HepG2 (cell line): Measurements from ENCODE around the gene LRBA. TPM values are rescaled to one million over a fixed set of nuclear protein-coding genes. Genes with fewer than 3 reads are reported as not detected.
A peak's percentile ranks its signal among the peaks of the same experiment; 100 is the strongest.

Experiments
- HMGXB4 ChIP-seq, 2 experiments: sonication (generic) in 1 of 2; formaldehyde crosslinking in 1 of 2; IDR thresholded peaks; 2 replicates each; pipeline versions ENCODE4 v1.4.0 to v1.6.1; 2018 to 2020; ENCODE audit warnings: missing genetic modification reagents in 2 of 2, borderline replicate concordance in 1 of 2, low read depth in 1 of 2, mild to moderate bottlenecking in 1 of 2, missing biosample characterization in 1 of 2
- HOMEZ ChIP-seq: IDR thresholded peaks from 2 replicates; pipeline ENCODE4 v1.6.1; 2016; ENCODE audit warnings: low read depth
- MATR3 ChIP-seq: sonication (generic); formaldehyde crosslinking; IDR thresholded peaks from 2 replicates; pipeline ENCODE4 v1.4.0; 2020; ENCODE audit warnings: missing genetic modification reagents
- NFYB ChIP-seq: sonication (generic); formaldehyde crosslinking; IDR thresholded peaks from 2 replicates; pipeline ENCODE4 v1.4.0; 2020; ENCODE audit warnings: missing genetic modification reagents
- RBM22 ChIP-seq: fragments of 200-400 bp; formaldehyde crosslinking; optimal IDR thresholded peaks from 2 replicates; pipeline ENCODE3; 2017; ENCODE audit warnings: mild to moderate bottlenecking, low read length, moderate library complexity
- REXO4 ChIP-seq: sonication (generic); formaldehyde crosslinking; IDR thresholded peaks from 2 replicates; pipeline ENCODE4 v1.8.0; 2022; ENCODE audit warnings: missing genetic modification reagents, mild to moderate bottlenecking, borderline replicate concordance
- RXRB ChIP-seq: IDR thresholded peaks from 2 replicates; pipeline ENCODE4 v1.6.1; 2016; ENCODE audit warnings: borderline replicate concordance, missing genetic modification reagents, missing compliant biosample characterization
- SAFB2 ChIP-seq: sonication (generic); formaldehyde crosslinking; IDR thresholded peaks from 2 replicates; pipeline ENCODE4 v1.5.1; 2020; ENCODE audit warnings: missing genetic modification reagents, low read depth, mild to moderate bottlenecking, borderline replicate concordance
- SKIL ChIP-seq: sonication (generic); formaldehyde crosslinking; IDR thresholded peaks from 2 replicates; pipeline ENCODE4 v1.8.0; 2022; ENCODE audit warnings: missing genetic modification reagents, mild to moderate bottlenecking, moderate library complexity, borderline replicate concordance
- SNAPC2 ChIP-seq: sonication (generic); formaldehyde crosslinking; IDR thresholded peaks from 2 replicates; pipeline ENCODE4 v1.8.1; 2022; ENCODE audit warnings: mild to moderate bottlenecking, missing genetic modification reagents
- SNAPC5 ChIP-seq: sonication (generic); formaldehyde crosslinking; IDR thresholded peaks from 2 replicates; pipeline ENCODE4 v1.8.1; 2023; ENCODE audit warnings: mild to moderate bottlenecking, missing genetic modification reagents, borderline replicate concordance
- TARDBP ChIP-seq: sonication (generic); formaldehyde crosslinking; IDR thresholded peaks from 2 replicates; pipeline ENCODE4 v1.8.0; 2022; ENCODE audit warnings: mild to moderate bottlenecking, missing genetic modification reagents
- ZBTB39 ChIP-seq: sonication (generic); formaldehyde crosslinking; IDR thresholded peaks from 2 replicates; pipeline ENCODE4 v1.5.0; 2020; ENCODE audit warnings: missing genetic modification reagents
- ZNF34 ChIP-seq: sonication (generic); formaldehyde crosslinking; IDR thresholded peaks from 2 replicates; pipeline ENCODE4 v1.4.0; 2020; ENCODE audit warnings: mild to moderate bottlenecking, missing genetic modification reagents, borderline replicate concordance
- ZNF652 ChIP-seq: IDR thresholded peaks from 2 replicates; pipeline ENCODE4 v1.6.1; 2016; ENCODE audit warnings: low read depth, borderline replicate concordance
- ZNF770 ChIP-seq: sonication (generic); formaldehyde crosslinking; IDR thresholded peaks from 2 replicates; pipeline ENCODE4 v1.5.0; 2020; ENCODE audit warnings: mild to moderate bottlenecking, missing genetic modification reagents
- polyA plus RNA-seq, 8 experiments: library from polyadenylated mRNA; depleted of rRNA in 3 of 8; stranded (reverse) in 7 of 8; unstranded in 1 of 8; fragments of >200 nt; fragmentation: Illumina TruSeq in 4 of 8; extraction: Trizol in 4 of 8; gene quantifications; 2 replicates each; pipeline versions ENCODE4 v1.2.1 to v1.2.3, GENCODE V29; 2011 to 2016; ENCODE audit warnings: low read depth in 4 of 8, missing spikeins in 1 of 8, mixed read lengths in 1 of 8; ENCODE audit not compliant: insufficient read depth in 1 of 8
- total RNA-seq, 5 experiments: library from RNA; depleted of rRNA; stranded (reverse); fragments of >200 nt; fragmentation: Illumina TruSeq; extraction: Trizol; gene quantifications; 2 replicates each; pipeline ENCODE4 v1.2.3, GENCODE V29; 2016; ENCODE audit warnings: low read depth in 1 of 5

Gene LRBA
- total and polyA plus RNA-seq, 2 of the 13 experiments (the other 11 are each of a cell fraction or from before 2014, with no cell fraction given): 21.0 to 37.2 TPM

GRCh38 chr4:151015459-151016347 lies 619 bp upstream of the LRBA start (continued):
- TF ChIP-seq HOMEZ (CRISPR knock-in tag): no peak
- no peak for TF ChIP-seq SKIL (CRISPR knock-in tag)
- no peak for TF ChIP-seq MATR3 (CRISPR knock-in tag)
- peak; percentile 87; the same call in 1 of the 2 replicates for TF ChIP-seq SNAPC2 (CRISPR knock-in tag)
- no peak for TF ChIP-seq SNAPC5
- no peak; the same call in 1 of the 2 replicates for TF ChIP-seq SAFB2
- no peak for TF ChIP-seq RBM22
- TF ChIP-seq RXRB: no peak
- no peak for TF ChIP-seq ZNF34 (CRISPR knock-in tag)
- TF ChIP-seq TARDBP (CRISPR knock-in tag): peak; percentile 93
- peak; percentile 43; the same call in 1 of the 2 replicates for TF ChIP-seq NFYB
- TF ChIP-seq ZNF652 (CRISPR knock-in tag): no peak
- TF ChIP-seq ZNF770 (CRISPR knock-in tag): peak; percentile 81
- no peak for TF ChIP-seq REXO4 (CRISPR knock-in tag)
- TF ChIP-seq ZBTB39: no peak
- peak in 1 of 2 experiments; percentile 67; a peak in 1 of 4 replicates for TF ChIP-seq HMGXB4 (CRISPR knock-in tag; IDR thresholded peaks at IDR 0.05; ENCODE audit: borderline replicate concordance in 1 of 2, low read depth in 1 of 2)
